Stimulated activated CD4-positive, alpha-beta T cell treated with anti-CD3 and anti-CD28 coated beads, Interleukin-2, amount 100 ng/mL, for 24 hours (primary cell): ENCODE measurements around the gene KRTAP5-2.
"Not testable (repeated sequence)": the region's sequence is repeated elsewhere in the genome, so short reads cannot be mapped to it uniquely, and the experiment has no call there.

Source experiments
- DNase-seq, 2 donors: peaks; one replicate each; pipeline ENCODE4 v3.0.0-alpha.2; 2020

The KRTAP5-2 gene, protein sequence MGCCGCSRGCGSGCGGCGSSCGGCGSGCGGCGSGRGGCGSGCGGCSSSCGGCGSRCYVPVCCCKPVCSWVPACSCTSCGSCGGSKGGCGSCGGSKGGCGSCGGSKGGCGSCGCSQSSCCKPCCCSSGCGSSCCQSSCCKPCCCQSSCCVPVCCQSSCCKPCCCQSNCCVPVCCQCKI

DNA sequence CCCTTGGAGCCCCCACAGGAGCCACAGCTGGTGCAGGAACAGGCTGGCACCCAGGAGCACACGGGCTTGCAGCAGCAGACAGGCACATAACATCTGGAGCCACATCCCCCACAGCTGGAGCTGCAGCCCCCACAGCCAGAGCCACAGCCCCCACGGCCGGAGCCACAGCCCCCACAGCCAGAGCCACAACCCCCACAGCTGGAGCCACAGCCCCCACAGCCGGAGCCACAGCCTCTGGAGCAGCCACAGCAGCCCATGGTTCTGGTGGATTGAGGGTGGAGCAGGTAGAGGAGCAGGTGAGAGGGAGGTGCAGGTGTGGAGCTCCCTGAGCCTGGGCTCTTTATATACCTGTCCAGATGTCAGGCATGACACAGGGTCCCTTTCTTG lies at the start of gene KRTAP5-2:
TSS of gene KRTAP5-2 (minus strand) at position 301 of the 387 bp plus-strand sequence. CDS start at position 257, 44 bp downstream.
- DNase-seq, result no peak

DNA sequence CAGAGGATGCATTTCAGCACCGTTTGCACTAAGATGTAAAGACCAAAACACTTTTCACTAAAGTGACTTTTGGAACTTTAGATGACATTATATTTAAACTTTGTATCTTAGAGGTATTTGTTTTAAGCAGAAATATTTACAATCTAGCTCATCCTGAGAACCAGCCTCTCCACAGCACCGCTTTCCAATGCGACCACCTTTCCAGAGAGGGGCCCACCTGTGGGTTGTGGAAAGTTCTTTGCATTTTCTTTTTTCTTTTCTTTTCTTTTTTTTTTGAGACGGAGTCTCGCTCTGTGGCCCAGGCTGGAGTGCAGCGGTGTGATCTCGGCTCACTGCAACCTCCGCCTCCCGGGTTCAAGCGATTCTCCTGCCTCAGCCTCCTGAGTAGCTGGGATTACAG lies 48.4 kb upstream of the KRTAP5-2 start:
- DNase-seq, result not testable (repeated sequence)

DNA sequence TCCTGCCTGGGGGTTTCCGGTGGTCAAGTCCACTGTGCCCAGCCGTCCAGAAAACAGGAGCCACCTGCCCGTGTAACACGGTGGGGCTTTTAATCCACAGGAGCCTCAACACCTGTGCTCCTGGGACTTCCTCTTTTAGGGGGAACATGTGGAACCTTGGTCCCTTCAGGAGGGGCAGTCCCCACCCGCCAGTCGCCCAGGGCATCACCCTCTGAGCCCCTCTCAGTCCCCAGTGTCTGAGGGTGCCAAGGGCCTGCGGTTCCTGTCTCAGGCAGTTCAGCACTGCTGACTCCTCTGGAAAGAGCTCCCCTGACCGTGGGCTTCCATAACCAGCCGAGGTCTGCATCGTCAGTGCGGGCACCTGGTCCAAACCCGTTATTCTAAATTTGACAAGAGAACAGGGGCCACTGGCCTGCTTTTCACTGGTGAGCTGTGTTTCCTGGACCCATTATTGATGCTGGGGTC lies 47.3 kb upstream of the KRTAP5-2 start:
- no peak for DNase-seq

DNA sequence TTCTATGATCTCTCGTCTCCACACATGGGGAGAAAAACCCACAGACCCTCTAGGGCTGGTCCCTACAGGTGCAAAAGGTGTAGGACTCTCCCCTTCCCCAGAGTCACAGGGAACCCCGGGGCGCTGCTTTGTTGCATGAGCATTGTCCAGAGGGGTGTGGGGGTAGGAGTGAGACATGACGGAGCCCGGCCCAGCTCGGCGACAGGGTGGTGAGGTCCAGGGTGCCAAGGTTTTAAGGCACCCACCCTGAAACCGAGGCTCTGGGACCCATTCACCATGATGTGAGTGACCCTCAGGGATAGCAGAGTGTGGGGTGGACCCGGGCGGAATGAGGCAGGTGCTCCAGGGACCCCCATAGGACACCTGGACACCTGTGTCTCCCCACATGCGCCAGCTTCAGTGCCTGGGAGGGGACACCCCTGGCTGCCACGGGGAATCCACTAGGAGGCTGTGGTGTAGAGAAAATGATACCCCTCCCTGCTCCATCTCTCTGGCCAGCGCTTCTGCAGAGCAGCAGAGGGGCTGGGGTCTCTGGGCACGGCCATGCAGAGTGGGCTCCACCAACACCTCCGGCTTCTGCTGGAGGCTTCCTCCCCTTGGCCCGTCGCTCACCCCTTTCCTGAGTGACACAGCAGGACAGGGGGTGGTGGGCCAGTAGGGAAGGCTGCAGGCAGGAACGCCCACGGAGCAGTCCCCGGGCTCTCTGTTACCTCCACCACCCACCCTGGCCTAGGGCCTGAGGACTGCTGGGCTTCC lies 46.7 kb upstream of the KRTAP5-2 start:
- DNase-seq, result no peak

DNA sequence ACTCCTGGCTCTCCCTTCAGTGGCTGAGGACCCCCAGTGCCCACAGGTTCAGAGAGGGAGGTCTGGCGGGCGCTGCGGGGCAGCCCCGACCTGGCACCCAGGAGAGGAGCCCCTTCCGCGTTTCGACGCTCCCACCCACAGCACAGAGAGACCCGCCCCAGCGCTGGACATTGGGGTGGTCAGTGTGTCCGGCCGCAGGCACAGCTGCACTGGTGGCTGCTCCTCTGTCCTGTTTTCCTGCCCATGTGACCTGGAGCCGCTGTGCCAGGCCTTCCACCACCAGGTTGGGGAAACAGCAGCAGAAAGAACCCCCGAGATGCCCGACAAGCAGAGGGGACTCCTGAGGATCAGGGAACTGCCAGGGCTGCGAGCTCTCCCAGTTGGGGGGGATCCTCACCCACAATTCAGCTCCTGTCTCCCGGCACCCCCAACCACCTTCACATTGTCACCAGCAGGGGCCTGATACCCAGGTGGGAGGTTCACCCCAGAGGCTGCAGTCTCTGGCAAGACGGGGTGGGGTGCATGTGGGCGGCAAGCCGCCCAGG lies 45.1 kb upstream of the KRTAP5-2 start:
- no peak for DNase-seq

DNA sequence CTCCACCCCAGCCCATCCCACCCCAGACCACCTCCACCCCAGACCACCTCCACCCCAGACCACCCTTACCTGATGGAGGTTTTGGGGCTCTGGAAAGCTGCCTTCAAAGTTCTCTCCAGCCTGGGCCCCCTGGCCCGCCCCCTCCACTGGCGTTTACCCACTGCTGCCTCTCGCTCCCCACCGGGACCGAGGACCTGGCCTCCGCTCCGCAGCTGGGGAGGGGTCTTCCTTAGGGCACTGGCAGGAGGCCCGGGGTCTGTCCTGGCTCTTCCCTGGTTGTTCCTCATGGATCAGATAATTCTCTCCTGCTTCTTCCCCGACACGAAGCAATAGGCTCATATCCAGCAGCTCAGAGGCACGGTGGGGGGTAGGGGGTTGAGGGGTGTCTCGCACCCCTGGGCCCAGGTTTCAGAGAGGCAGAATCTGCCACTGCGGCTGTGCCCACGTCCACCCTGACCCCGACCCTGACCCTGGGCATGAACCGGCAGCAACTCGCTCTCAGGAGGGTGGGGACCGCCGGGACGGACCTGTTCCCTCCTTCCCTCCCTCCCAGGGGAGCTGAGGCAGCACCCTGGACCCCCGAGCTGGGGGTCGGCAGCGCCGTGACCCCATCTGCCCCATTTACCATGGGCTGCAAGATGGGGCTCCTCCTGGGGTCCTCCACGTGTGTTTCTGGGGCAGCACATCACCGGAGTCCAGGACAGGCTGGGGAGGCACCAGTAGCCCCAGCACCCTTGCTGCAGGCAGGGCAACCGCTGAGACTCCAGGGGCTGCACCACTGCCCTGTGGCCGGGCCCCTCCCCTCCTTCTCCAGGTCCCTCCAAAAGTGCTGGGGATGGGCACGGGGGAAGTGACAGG lies 44.4 kb upstream of the KRTAP5-2 start:
- DNase-seq, result no peak

DNA sequence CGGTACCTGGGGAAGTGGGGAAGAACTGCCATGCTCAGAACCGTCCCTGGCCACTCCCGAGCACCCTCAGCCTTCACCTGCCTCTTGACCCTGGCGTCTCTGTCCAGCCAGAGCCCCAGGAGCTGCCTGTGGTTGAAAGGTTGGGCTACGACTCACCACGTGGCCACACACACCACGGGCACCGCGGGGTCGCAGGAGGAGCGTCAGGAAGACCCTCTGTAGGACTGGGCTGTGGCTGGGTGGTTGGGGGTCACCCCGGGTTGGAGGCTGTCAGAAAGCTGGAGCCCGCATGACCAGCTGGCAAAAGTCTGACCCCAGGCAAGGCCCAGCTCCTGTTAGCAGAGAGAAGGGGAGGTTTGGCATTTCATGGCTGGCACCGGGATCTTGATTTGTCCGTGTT lies 43.0 kb upstream of the KRTAP5-2 start:
- no peak for DNase-seq

DNA sequence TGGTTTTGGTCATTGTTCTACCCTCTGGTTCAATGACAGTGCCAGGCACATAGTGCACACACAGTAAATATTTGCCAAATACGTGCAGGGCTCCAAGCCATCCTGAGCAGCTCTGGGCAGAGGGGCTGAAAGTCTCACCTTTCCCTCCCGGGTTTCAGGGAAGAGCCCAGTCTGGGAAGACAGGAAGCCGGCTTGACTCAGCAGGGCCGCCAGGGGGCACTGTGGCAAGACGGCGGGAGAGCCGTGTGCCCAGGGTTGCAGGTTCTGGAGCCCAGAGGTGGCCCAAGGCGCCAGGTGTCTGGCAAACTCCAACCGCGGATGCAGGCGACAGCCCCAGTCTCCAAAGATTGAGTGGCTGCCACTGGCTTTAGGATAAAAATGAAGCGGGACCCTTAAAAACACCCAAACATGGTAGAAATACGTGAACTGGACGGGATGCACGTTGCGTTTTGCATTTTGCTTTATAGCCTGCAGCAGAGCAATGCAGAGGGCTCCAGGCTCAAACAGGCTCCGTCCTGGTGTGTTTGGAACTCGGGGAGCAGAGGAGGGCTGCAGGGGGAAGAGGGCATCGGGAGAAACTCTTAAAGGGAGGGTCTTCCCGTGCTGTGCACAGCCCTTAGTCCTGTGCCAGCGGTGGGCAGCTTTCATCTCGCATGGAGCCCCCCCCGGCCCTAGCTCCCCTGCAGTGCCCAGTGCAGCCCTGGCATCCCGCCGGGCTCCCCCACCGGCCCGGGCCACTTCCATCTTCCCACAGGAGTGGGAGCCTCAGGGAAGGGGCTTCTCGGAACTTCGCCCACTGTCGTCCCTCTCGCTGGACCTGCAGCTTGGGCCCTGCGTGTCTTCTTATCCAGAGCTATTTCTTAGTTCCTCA lies 42.2 kb upstream of the KRTAP5-2 start:
- peak; percentile 40 to 48 for DNase-seq

DNA sequence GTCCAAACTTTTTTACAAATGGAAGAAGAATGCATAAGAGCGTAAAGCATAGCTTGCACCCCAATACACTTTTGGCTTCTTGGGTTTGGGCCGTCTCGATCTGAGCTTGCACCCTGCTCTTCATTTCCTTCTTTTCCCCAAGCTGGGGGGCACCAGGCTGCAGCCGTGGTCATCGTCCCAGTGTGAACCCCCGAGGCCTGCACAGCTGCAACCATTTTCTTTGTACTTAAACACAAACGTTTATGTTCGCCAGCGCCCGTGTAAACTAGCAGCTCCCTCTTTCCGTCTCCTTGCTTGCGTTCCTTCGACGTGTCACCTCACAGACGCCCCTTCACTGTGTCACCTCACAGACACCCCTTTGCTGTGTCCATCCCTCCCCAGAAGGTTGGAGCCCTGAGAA lies 41.6 kb upstream of the KRTAP5-2 start:
- no peak for DNase-seq

DNA sequence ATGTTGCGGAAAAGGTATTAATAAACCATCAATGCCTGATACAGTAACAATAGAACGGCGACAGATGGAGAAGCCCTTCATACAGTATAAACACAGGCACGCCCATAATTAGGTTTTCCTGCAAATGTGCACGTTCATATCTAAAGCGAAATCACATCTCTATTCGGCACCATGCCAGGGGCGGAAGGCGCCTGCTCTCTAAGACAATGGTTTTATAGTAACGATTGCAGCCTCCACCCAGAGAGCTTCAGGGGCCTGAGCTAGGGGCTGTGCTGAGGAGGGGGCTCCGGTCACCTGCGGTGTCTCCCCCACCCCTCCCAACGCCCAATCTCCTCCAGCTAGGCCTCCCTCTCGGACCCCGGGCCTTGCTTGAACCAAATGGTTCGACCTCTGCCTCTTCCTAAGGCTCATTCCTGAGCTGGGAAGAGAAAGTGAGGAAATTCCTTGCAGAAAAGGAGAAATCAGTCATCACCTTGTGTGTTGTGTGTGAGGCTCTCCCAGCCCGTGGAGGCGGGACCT lies 41.1 kb upstream of the KRTAP5-2 start:
- no peak for DNase-seq

DNA sequence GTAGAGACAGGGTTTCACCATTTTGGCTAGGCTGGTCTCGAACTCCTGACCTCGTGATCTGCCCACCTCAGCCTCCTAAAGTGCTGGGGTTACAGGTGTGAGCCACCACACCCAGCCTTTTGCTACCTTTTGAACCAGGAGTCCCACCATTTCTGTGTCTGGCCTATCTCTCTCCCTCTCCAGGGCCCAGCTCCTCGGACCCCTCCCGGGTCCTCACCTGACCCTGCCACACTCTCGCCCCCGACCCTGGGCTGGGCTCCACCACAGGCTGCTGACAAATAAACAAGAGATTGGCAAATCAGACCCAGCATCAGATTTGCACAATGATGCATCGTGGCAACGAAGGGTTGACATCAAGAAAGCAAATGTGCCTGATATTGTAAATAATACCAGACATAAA lies 40.2 kb upstream of the KRTAP5-2 start:
- DNase-seq, result no peak

DNA sequence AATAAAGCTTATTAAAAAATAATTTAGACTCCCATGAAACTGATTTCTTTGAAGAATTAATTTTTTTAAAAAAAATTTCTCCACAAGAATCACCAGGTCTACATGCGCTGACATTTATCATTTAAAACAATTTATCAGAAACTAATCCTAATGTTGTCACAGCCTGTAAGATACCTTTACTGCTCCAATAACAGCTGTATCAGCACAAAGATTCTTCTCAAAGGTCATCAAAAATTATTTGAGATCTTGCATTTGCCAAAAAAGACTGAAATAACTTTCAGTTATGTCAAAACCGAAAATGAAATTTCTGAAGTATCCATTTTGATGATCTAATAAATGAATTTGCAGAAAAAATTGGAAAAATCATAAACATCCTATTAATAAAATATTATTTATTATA lies 39.5 kb upstream of the KRTAP5-2 start:
- no peak for DNase-seq

DNA sequence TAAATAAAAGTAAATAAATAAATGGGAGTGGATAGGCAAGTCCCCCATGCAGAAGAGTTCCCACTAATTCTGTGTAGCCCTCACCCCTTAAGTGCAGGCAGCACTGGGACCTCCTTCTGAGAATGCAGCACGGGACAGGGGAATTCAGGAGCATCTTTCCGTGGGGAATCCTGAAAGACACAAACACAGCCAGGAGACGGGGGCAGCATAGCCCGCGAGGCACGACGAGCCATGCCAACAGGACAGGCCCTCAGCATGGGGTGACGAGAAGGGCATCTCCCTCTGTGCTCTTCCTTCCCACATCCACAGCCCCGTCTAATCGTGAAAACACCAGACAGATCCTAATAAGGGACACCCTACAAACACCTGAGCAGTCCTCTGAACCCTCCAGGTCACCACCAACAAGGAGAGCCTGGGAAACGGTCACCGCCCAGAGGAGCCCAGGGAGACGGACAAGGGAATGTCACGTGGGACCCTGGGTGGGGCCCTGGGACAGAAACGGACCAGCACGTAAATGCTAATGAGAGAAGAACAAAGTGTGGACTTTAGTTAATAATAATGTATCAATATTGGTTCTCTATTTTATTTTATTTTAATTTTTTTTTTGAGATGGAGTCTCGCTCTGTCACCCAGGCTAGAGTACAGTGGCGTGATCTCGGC lies 38.3 kb upstream of the KRTAP5-2 start:
- DNase-seq, result no peak

DNA sequence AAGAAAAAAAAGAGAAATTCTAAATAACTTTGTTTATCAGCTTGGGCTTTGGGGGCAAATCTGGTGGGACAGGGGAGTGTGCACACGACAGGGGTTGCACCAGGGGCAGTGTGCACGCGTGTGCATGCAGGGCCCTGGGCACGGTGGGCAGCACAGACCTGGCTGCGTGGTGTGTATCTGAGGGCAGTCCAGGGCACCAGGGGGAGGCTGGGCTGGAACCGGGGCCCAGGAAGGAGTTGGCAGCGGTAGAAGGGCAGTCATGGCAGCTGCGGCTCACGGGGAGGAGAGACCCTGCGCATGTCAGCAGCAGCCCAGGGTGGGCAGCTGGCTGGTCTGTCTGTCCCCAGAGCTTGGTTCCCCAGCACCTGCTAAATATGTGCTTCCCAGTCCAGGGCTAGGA lies 35.8 kb upstream of the KRTAP5-2 start:
- no peak for DNase-seq

DNA sequence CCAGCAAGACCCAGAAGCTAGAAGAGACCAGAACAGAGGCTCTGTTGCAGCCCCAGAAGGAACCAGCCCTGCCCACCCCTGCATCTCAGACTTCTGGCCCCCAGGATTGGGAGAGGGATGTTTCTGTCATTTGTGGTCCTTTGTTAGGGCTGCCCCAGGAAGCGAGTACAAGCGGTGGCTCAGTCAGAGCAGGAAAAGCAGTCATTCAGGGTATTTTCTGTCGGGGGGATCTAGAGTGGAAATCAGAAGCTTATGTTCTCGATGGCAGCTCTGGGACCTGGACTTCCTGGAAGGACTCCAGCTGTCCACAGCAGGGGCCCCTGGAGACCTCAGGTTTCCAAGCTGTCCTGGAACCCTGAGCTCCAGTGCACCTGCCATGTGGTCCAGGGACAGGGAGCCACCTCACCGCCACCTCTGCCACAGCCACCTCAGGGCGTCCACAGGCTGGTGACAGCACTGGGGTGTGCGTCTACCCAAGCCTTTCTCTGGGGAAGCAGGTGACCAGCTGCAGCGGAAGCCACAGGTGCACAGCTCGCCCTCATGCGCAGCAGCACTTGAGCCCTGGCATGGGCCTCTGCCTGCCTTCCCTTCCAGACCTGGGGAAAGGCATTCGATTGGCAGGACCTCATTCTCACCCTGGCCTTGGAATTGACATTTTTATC lies 34.1 kb upstream of the KRTAP5-2 start:
- no peak for DNase-seq

DNA sequence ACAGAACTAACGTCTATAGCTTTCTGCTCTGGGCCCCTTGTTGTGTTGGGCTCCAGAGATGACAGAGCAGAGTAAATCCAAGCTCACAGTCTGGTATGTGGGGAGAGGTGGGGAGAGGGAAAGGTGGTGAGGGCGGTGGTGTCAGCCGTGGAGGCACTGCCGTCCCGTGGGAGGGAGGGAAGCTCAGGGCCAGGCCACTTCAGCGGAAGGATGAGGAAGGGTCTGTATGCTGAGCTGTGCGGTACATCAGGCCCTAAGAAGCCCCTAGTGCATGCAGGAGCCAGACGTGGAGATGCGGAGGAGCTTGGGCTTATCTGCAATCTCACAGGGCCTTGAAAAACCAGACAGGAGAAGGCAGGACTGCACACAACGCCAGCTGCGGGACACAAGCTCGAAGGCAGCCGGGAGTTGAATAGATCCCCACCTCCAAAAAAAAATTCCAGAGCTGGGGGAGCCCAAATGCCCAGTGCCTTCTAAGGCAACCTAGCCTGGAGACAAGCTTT lies 33.0 kb upstream of the KRTAP5-2 start:
- DNase-seq, result no peak

DNA sequence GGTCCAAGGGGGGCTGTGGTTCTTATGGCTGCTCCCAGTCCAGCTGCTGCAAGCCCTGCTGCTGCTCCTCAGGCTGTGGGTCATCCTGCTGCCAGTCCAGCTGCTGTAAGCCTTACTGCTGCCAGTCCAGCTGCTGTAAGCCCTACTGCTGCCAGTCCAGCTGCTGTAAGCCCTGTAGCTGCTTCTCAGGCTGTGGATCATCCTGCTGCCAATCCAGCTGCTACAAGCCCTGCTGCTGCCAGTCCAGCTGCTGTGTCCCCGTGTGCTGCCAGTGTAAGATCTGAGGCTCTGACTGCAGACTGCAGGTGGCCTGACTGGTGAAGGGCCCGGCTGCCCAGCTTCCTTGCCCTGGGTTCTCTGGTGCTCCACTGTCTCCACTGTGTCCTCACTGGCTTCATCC lies 32.2 kb upstream of the KRTAP5-2 start:
- DNase-seq, result no peak

DNA sequence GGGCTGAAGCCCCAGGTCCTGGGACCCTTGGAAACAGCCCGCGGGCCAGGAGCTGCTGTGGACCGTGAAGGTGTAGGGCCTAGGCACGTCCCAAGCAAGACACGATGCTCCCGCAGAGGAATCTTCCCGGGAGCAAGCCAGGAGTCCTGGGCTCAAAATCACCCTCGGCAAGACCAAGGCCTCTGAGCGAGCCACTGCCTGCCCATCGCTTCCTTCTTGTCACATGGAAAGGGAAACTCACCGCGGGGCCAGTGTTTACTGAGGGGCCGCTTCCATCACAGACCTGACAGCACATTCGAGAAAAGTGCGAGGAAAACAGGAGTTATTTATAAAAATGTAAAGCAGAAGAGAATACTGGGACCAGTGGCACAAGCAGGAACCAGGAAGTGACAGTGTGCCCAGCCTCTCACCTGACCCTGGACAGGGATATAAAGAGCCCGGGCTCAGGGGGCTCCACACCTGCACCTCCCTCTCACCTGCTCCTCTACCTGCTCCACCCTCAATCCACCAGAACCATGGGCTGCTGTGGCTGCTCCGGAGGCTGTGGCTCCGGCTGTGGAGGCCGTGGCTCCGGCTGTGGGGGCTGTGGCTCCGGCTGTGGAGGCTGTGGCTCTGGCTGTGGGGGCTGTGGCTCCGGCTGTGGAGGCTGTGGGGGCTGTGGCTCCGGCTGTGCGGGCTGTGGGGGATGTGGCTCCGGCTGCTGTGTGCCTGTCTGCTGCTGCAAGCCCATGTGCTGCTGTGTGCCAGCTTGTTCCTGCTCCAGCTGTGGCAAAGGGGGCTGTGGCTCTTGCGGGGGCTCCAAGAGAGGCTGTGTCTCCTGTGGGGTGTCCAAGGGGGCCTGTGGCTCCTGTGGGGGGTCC lies 31.5 kb upstream of the KRTAP5-2 start, which contains the start of gene KRTAP5-5:
TSS of gene KRTAP5-5 (plus strand) at position 450 of the 860 bp plus-strand sequence. CDS start at position 516, 66 bp downstream.
- no peak for DNase-seq

DNA sequence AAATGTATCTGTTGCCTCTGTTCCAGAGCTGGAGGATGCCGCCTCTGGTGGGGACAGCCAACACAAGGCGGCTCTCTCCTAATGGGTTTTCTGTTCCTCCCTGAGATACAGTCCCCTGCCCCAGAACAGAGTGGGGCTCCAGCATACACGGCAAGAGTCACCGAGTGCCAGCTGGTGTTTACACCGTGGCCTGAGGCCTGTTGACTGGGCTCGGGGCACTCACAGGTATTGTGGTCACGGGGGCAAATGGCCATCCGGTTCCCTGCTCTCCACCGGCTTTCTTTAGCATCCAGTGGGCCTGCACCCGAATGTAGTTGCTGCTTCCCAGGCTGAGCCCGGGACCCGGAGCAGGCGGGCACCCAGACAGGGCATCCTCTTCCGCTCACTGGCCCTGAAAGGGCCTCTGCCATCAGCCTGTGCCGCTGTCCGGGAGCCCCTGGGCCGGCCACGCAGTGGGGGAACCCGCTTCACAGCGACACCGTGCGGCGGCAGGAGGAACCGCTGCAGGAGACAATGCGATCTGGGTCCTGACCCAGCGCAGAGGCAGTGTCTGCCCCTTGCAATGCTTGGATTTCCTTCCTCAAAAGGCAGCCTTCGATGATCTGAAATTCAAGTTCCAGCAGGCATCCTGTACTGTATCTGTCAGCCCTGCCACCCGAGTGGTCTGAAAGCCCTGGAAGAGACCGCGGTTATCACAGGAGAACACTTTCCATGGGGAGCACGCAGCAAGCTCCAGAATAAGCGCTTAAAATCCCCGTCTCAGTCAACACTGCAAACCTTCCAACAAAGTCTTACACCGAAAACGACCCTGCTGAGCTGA lies 30.6 kb upstream of the KRTAP5-2 start:
- peak; percentile 72 to 75 for DNase-seq
